ENCODE measurements around the gene SRSF2. TPM values are rescaled to one million over a fixed set of nuclear protein-coding genes. Genes with fewer than 3 reads are reported as not detected.

The SRSF2 gene
- total and polyA plus RNA-seq, 8 donors = 41.6 to 144 (median 69.9) TPM

DNA sequence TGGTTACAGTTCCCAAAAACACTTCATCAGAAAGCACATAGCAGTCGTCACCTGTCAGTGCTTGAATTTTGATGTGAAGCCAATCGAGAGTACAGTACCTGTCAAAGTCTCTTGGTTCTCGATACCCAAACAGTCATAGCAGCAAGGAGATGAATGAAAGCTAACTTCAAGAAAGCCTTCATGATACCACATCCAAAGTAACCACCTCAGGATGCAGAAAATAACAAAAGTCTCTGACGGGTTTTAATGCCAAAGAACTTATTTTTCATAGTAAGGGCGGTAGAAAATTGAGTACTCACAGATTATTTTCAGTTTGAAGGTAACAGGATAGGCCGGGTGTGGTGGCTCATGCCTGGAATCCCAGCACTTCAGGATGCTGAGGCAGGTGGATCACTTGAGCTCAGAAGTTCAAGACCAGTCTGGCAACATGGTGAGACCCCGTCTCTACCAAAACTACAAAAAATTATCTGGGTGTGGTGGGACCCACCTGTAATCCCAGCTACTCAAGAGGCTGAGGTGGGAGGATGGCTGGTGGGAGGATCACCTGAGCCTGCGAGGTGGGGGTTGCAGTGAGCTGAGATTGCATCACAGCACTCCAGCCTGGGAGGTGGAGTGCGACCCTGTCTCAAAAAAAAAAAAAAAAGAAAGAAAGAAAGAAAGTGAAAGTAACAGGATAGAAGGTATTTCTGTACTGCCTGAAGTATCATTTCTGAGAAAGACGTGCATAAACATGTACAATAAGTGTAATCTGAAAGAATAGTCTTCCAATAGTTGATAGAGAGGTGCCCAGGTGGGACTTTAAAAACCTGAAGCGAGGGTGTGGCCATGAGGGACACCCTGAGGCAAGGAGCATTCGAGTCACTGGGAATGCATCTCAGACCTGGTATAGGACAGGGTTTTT lies 16.2 kb upstream of the SRSF2 start:
- no peaks in the 10 kb centered on the region for H3K27me3 ChIP-seq
- no peaks in the 10 kb centered on the region for H3K9me3 ChIP-seq
- FAIRE-seq = no peak
- H3K4me1 ChIP-seq = no peaks in the 10 kb centered on the region
- no peak for ATAC-seq
- DNase-seq = no peak
- H3K36me3 ChIP-seq = peaks cover 0 to 7% (median 6%) of the 10 kb centered on the region in 3 donors
- 91 to 94% methylated on average over 12 of the region's 12 CpGs for WGBS, 2 donors
- H3K27ac ChIP-seq = no peak overlapping the region
- H3K4me3 ChIP-seq = no peak overlapping the region
- intact Hi-C loops (cut with DNase I) = no loop called here
- TF ChIP-seq, protein P1, sequence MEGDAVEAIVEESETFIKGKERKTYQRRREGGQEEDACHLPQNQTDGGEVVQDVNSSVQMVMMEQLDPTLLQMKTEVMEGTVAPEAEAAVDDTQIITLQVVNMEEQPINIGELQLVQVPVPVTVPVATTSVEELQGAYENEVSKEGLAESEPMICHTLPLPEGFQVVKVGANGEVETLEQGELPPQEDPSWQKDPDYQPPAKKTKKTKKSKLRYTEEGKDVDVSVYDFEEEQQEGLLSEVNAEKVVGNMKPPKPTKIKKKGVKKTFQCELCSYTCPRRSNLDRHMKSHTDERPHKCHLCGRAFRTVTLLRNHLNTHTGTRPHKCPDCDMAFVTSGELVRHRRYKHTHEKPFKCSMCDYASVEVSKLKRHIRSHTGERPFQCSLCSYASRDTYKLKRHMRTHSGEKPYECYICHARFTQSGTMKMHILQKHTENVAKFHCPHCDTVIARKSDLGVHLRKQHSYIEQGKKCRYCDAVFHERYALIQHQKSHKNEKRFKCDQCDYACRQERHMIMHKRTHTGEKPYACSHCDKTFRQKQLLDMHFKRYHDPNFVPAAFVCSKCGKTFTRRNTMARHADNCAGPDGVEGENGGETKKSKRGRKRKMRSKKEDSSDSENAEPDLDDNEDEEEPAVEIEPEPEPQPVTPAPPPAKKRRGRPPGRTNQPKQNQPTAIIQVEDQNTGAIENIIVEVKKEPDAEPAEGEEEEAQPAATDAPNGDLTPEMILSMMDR (IDR thresholded peaks at IDR 0.05) = no peak

DNA sequence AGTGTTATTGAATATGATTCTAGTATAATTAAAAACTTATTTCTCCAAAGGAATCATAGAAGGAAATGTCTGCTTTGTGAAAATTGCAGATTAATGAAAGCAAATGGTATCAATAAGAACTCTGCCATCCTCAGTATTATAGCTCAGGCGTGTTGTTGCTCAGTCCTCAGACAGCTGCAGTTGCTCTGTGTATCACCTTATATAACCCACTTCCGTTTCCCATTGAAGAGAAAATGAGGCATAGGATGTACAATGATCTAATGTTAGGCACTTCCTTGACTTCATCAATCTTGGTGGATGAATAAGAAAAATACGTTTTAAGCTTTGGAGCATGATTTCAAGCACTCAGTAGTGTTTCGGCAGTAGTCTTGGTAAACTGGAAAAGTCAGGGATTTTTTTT lies 14.9 kb upstream of the SRSF2 start:
- Histone ChIP-seq H3K27ac (no peak overlapping the region), H3K9me3 (no peaks in the 10 kb centered on the region), H3K27me3 (no peaks in the 10 kb centered on the region), H3K36me3 (peaks cover 0 to 7% (median 6%) of the 10 kb centered on the region in 3 donors), H3K4me3 (no peak overlapping the region), H3K4me1 (no peaks in the 10 kb centered on the region)
- intact Hi-C loops (cut with DNase I) = no loop called here
- TF ChIP-seq, protein P1 (IDR thresholded peaks at IDR 0.05) = no peak
- FAIRE-seq = no peak
- WGBS, 2 donors = 88 to 91% methylated on average over 4 of the region's 4 CpGs
- ATAC-seq = no peak
- no peak for DNase-seq

DNA sequence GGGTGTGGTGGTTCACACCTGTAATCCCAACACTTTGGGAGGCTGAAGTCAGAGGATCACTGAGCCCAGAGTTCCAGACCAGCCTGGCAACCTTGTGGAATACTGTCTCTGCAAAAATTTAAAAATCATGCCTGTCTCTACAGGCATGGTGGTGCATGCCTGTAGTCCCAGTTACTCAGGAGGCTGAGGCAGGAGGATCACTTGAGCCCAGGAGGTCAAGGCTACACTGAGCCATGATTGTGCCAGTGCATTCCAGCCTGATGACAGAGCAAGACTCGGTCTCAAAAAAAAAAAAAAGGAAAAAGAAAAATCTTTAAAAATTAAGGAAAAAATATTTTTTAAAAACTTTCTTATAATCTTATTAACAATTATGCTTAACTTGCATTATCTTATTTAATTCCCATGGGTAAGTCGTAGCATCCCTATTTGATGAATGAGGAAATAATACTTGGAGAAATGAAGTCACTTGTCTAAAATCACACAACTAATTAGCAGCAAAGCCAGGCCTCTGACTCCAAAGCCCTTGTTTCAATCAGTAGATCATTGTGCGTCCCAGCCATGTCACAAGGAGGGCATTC lies 14.4 kb upstream of the SRSF2 start:
- FAIRE-seq = no peak
- Histone ChIP-seq H3K36me3 (peaks cover 0 to 7% (median 6%) of the 10 kb centered on the region in 3 donors), H3K4me3 (no peak overlapping the region), H3K4me1 (no peaks in the 10 kb centered on the region), H3K27ac (no peak overlapping the region), H3K27me3 (no peaks in the 10 kb centered on the region), H3K9me3 (no peaks in the 10 kb centered on the region)
- intact Hi-C loops (cut with DNase I) = no loop called here
- WGBS, 2 donors = 90 to 94% methylated on average over 3 of the region's 3 CpGs
- no peak for ATAC-seq
- no peak for DNase-seq
- TF ChIP-seq, protein P1 (IDR thresholded peaks at IDR 0.05) = no peak

DNA sequence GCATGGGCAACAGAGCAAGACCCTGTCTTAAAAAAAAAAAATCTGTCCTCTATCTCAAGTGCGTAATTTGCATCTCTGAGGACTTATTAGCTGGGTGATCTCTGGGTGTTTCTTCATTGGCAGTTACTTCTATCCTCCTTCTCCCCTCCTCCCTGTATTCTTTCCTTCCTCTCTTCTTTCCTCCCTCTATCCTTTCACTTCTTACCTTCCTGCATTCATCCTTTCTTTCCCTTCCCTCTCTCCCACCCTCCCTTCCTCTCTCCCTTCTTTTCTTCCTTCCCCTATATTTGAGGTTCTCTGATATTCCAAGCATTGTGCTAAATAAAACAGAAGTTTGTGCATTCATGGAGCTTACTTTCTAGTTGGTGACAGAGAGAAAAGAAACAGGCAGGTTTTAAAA lies 11.5 kb upstream of the SRSF2 start:
- no peaks in the 10 kb centered on the region for H3K4me1 ChIP-seq
- TF ChIP-seq, protein P1 (IDR thresholded peaks at IDR 0.05) = no peak
- peaks cover 0 to 24% (median 0%) of the 10 kb centered on the region in 3 donors for H3K36me3 ChIP-seq
- no peaks in the 10 kb centered on the region for H3K9me3 ChIP-seq
- no peak overlapping the region for H3K27ac ChIP-seq
- no peak for ATAC-seq
- WGBS, 2 donors = 88 to 100% methylated on average over 1 of the region's 1 CpG
- H3K27me3 ChIP-seq = no peaks in the 10 kb centered on the region
- no peak overlapping the region for H3K4me3 ChIP-seq
- no peak for FAIRE-seq
- DNase-seq = no peak
- intact Hi-C loops (cut with DNase I) = no loop called here
